Spleen (tissue), 7 donors: ENCODE measurements around the gene KLKB1.

Source experiments
- CTCF ChIP-seq, 11 experiments: fragments of 200-600 bp in 7 of 11; fragments of 450-650 bp in 4 of 11; sonication (generic) in 4 of 11; IDR thresholded peaks in 8 of 11; conservative IDR thresholded peaks in 3 of 11; 1 replicate in 7 of 11; 2 replicates in 4 of 11; pipeline versions ENCODE4 v1.4.0 to v1.8.0; 2016 to 2021; ENCODE audit warnings: antibody characterized with exemption in 11 of 11, inconsistent platforms in 4 of 11, mild to moderate bottlenecking in 1 of 11
- POLR2A ChIP-seq, 3 donors: fragments of 450-650 bp; IDR thresholded peaks; one replicate each; pipeline ENCODE4 v1.5.1; 2017; ENCODE audit warnings: antibody characterized with exemption in 3 of 3, mild to moderate bottlenecking in 1 of 3
- donor health status: DM: no; HTN: no; CAD: no; lungs with moderate emphysema.
- donor health status: DM: no; HTN: no; CAD: no.
- donor health status: DM: no; HTN: no; CAD: no.

- no peak for TF ChIP-seq CTCF (IDR thresholded peaks at IDR 0.05 in 8 of 11, conservative IDR thresholded peaks at IDR 0.05 in 3 of 11)
- no peak for TF ChIP-seq POLR2A (IDR thresholded peaks at IDR 0.05)
Measured at GRCh38 chr4:186225848-186226247, 1.5 kb upstream of the KLKB1 start.
